Skeletal muscle tissue (tissue), 4 donors: ENCODE measurements around the gene ATP9B. TPM values are rescaled to one million over a fixed set of nuclear protein-coding genes. Genes with fewer than 3 reads are reported as not detected.
A peak's percentile ranks its signal among the peaks of the same experiment; 100 is the strongest.

Experiments used
- H3K27ac ChIP-seq: one replicate; pipeline ENCODE4 v1.7.0; 2013; ENCODE audit warnings: mild to moderate bottlenecking, low read depth, low read length, inconsistent platforms
- H3K27me3 ChIP-seq, 3 donors: one replicate each; pipeline ENCODE4 v1.7.0; 2013; ENCODE audit warnings: low read length in 3 of 3; ENCODE audit not compliant: control insufficient read depth in 3 of 3, insufficient read depth in 3 of 3
- H3K36me3 ChIP-seq, 3 donors: one replicate each; pipeline ENCODE4 v1.7.0; 2013; ENCODE audit warnings: low read length in 3 of 3; ENCODE audit not compliant: control insufficient read depth in 3 of 3, insufficient read depth in 3 of 3
- H3K4me1 ChIP-seq, 3 donors: one replicate each; pipeline ENCODE4 v1.7.0; 2013; ENCODE audit warnings: low read length in 3 of 3, mild to moderate bottlenecking in 3 of 3; ENCODE audit not compliant: control insufficient read depth in 3 of 3, insufficient read depth in 3 of 3
- H3K4me3 ChIP-seq, 3 donors: one replicate each; pipeline ENCODE4 v1.7.0; 2013; ENCODE audit warnings: low read length in 3 of 3
- H3K9ac ChIP-seq, 3 donors: one replicate each; pipeline ENCODE4 v1.7.0; 2013; ENCODE audit warnings: low read length in 3 of 3, mild to moderate bottlenecking in 3 of 3, moderate library complexity in 2 of 3, low read depth in 1 of 3
- H3K9me3 ChIP-seq, 3 donors: one replicate each; pipeline ENCODE4 v1.7.0; 2013; ENCODE audit warnings: low read length in 3 of 3; ENCODE audit not compliant: control insufficient read depth in 3 of 3
- total RNA-seq: library from RNA; depleted of rRNA; stranded (reverse); fragments of >200 nt; gene quantifications from one replicate; pipeline ENCODE4 v1.2.3, GENCODE V29; 2014
- donor health status: Osteomylitis.

The ATP9B gene
- 83.0 TPM for total RNA-seq

- Histone ChIP-seq H3K27me3 (no peaks in the 10 kb centered on the region), H3K36me3 (peaks cover 0 to 11% (median 0%) of the 10 kb centered on the region in 3 donors), H3K9me3 (peaks cover 8 to 11% (median 9%) of the 10 kb centered on the region in 3 donors), H3K9ac (peak within 1 kb of the TSS; percentile 88 to 98 (median 90)), H3K4me1 (peaks cover 7 to 20% (median 20%) of the 10 kb centered on the region in 3 donors), H3K4me3 (peak within 1 kb of the TSS; percentile 80 to 84 (median 81)), H3K27ac (peak within 1 kb of the TSS; percentile 96)
These were observed at the start of gene ATP9B for GRCh38 chr18:79068937-79069716. TSS of gene ATP9B (plus strand) at chr18:79069394. CDS start at chr18:79069411, 17 bp downstream.

- Histone ChIP-seq H3K27ac (no peak overlapping the region), H3K4me3 (no peak overlapping the region), H3K9ac (no peak overlapping the region), H3K27me3 (peaks cover 0 to 19% (median 12%) of the 10 kb centered on the region in 3 donors), H3K9me3 (peaks cover 0 to 3% (median 0%) of the 10 kb centered on the region in 3 donors), H3K36me3 (no peaks in the 10 kb centered on the region), H3K4me1 (no peaks in the 10 kb centered on the region)
These were observed 49.3 kb upstream of the ATP9B start for GRCh38 chr18:79019881-79020280.

GRCh38 chr18:79022603-79023002, 46.6 kb upstream of the ATP9B start:
- H3K9ac ChIP-seq = no peak overlapping the region
- peaks cover 0 to 3% (median 0%) of the 10 kb centered on the region in 3 donors for H3K9me3 ChIP-seq
- no peaks in the 10 kb centered on the region for H3K4me1 ChIP-seq
- H3K27ac ChIP-seq = no peak overlapping the region
- no peak overlapping the region for H3K4me3 ChIP-seq
- no peaks in the 10 kb centered on the region for H3K36me3 ChIP-seq
- peaks cover 0 to 19% (median 12%) of the 10 kb centered on the region in 3 donors for H3K27me3 ChIP-seq

GRCh38 chr18:79026491-79026890, 42.7 kb upstream of the ATP9B start:
- peaks cover 0 to 6% (median 5%) of the 10 kb centered on the region in 3 donors for H3K27me3 ChIP-seq
- H3K4me3 ChIP-seq = no peak overlapping the region
- peaks cover 0 to 6% (median 2%) of the 10 kb centered on the region in 3 donors for H3K9me3 ChIP-seq
- no peaks in the 10 kb centered on the region for H3K4me1 ChIP-seq
- no peak overlapping the region for H3K9ac ChIP-seq
- no peak overlapping the region for H3K27ac ChIP-seq
- H3K36me3 ChIP-seq = no peaks in the 10 kb centered on the region

- H3K27ac ChIP-seq = no peak overlapping the region
- H3K9me3 ChIP-seq = peaks cover 0 to 6% (median 0%) of the 10 kb centered on the region in 3 donors
- H3K27me3 ChIP-seq = peaks cover 0 to 5% (median 3%) of the 10 kb centered on the region in 3 donors
- H3K9ac ChIP-seq = no peak overlapping the region
- H3K4me3 ChIP-seq = no peak overlapping the region
- no peaks in the 10 kb centered on the region for H3K36me3 ChIP-seq
- H3K4me1 ChIP-seq = no peaks in the 10 kb centered on the region
These were observed 38.5 kb upstream of the ATP9B start for GRCh38 chr18:79030680-79031079.

GRCh38 chr18:79042276-79042675, 26.9 kb upstream of the ATP9B start:
- Histone ChIP-seq H3K27me3 (peaks cover 7 to 15% (median 14%) of the 10 kb centered on the region in 3 donors), H3K4me1 (no peaks in the 10 kb centered on the region), H3K9me3 (peaks cover 0 to 3% (median 3%) of the 10 kb centered on the region in 3 donors), H3K9ac (no peak overlapping the region), H3K27ac (no peak overlapping the region), H3K36me3 (no peaks in the 10 kb centered on the region), H3K4me3 (no peak overlapping the region)

- Histone ChIP-seq H3K9me3 (peaks cover 0 to 3% (median 3%) of the 10 kb centered on the region in 3 donors), H3K9ac (no peak overlapping the region), H3K27ac (no peak overlapping the region), H3K36me3 (no peaks in the 10 kb centered on the region), H3K4me3 (no peak overlapping the region), H3K4me1 (no peaks in the 10 kb centered on the region), H3K27me3 (peaks cover 7 to 15% (median 14%) of the 10 kb centered on the region in 3 donors)
These were observed 25.9 kb upstream of the ATP9B start for GRCh38 chr18:79043288-79043687.

GRCh38 chr18:79046522-79046921, 22.7 kb upstream of the ATP9B start:
- H3K9me3 ChIP-seq = no peaks in the 10 kb centered on the region
- H3K27me3 ChIP-seq = peaks cover 7 to 22% (median 12%) of the 10 kb centered on the region in 3 donors
- no peak overlapping the region for H3K27ac ChIP-seq
- no peaks in the 10 kb centered on the region for H3K36me3 ChIP-seq
- H3K9ac ChIP-seq = no peak overlapping the region
- H3K4me1 ChIP-seq = no peaks in the 10 kb centered on the region
- H3K4me3 ChIP-seq = no peak overlapping the region

- no peak overlapping the region for H3K9ac ChIP-seq
- H3K36me3 ChIP-seq = no peaks in the 10 kb centered on the region
- H3K27me3 ChIP-seq = peaks cover 7 to 20% (median 8%) of the 10 kb centered on the region in 3 donors
- H3K4me3 ChIP-seq = no peak overlapping the region
- H3K9me3 ChIP-seq = no peaks in the 10 kb centered on the region
- H3K27ac ChIP-seq = no peak overlapping the region
- H3K4me1 ChIP-seq = no peaks in the 10 kb centered on the region
These were observed 21.5 kb upstream of the ATP9B start for GRCh38 chr18:79047556-79048244.

- no peak overlapping the region for H3K9ac ChIP-seq
- no peaks in the 10 kb centered on the region for H3K9me3 ChIP-seq
- peaks cover 7 to 20% (median 8%) of the 10 kb centered on the region in 3 donors for H3K27me3 ChIP-seq
- no peak overlapping the region for H3K27ac ChIP-seq
- no peaks in the 10 kb centered on the region for H3K36me3 ChIP-seq
- H3K4me3 ChIP-seq = no peak overlapping the region
- H3K4me1 ChIP-seq = no peaks in the 10 kb centered on the region
These were observed 21.0 kb upstream of the ATP9B start for GRCh38 chr18:79048245-79048632.
